CD4-positive, alpha-beta T cell treated with Interleukin-15 for 1 hour (primary cell): ENCODE measurements around the gene THADA.
"Not testable (repeated sequence)": the region's sequence is repeated elsewhere in the genome, so short reads cannot be mapped to it uniquely, and the experiment has no call there.

Source experiments
- DNase-seq: peaks from one replicate; pipeline ENCODE4 v3.0.0-alpha.2; 2020

THADA gene

DNA sequence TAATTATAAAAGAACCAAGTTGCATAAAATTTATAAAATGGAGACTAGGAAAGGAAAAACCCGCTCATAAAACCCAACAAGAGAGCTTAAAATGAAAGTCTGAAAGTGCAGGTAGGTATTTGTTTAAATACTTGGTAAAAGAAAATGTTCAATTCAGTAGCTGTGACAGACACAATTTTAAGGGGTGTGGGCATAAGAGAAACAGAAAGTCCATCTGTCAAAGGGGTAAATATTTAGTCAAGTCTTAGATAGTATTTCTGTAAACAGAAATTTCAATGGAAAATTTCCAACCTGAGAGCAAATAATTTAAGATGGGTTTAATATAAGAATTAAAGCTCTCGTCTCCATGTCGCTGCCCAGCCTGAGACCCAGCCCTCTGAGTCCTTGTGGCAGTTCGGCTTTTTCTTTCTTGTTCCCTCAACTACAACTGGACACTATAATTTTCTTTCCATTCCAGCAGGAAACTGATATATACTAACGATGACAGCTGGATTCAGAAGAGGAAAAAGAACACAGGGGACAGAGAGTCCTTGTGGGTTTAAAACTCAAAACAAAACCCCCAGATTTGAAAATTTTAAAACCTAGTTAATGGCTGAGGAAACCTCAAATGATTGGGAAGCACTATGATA lies 281.4 kb downstream of the THADA start:
- DNase-seq: no peak

- no peak for DNase-seq
Measured at GRCh38 chr2:43313642-43314017, 282.2 kb downstream of the THADA start.

DNA sequence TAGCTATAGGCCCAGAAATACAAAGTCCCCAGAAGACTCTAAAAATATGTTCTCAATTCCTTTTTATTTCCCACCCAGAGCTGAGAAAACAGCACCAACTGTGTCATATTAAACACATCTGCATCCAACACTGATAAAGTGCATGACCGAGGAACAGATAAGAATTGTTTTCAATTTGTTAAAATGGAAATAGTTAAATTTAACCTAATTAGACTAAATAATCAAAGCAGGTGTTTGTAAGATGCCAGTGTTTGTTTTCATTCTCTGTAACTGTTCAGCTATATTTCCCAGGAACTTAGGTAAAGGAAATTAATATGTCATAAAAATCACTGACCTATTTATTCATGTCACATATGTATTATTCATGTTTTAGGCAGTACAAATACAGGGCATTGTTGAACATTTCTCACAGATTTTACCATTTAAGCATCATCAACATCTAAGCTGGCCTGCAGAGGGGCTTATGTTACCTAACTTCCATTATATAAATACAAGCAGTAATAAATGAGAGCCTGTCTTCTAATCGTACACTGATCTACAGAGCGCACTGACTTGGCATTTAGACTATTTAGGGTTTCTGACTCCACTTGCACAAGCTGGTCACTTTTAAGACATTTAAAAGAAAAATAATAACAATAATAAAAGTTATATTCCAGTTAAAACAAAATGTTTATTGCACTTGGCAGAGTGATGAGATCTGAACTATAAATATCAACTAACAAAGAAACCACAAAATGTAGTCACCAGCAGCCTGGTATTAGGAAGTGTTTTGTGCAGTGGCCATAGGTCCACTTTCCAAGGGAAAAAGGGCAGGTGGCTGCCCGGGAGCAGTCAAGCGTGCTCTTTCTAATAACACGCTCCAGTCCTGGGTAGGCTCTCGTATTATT lies 282.8 kb downstream of the THADA start:
- no peak for DNase-seq

- DNase-seq: no peak
Measured at GRCh38 chr2:43311276-43311675, 284.6 kb downstream of the THADA start.

- no peak for DNase-seq
Measured at GRCh38 chr2:43309935-43310334, 285.9 kb downstream of the THADA start.

- no peak for DNase-seq
Measured at GRCh38 chr2:43307973-43308372, 287.9 kb downstream of the THADA start.

DNA sequence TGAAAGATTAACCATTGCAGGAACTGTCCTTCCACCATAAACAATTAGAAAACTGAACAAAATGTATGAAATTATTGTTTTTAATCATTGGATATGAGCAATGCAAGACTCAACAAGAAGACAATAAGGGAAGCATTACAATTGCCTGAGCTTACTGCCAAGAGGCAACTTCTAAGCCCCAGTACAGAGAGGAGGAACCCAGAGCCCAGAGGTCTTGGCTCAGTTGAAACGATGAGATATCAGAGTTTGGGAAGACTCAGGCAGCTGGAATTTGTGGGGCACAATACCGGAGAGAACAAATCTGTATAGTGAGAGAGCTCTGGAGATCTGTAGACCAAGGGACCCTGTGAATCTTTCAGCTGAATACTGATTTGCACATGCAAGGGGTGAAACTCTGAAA lies 288.8 kb downstream of the THADA start:
- DNase-seq: no peak

DNA sequence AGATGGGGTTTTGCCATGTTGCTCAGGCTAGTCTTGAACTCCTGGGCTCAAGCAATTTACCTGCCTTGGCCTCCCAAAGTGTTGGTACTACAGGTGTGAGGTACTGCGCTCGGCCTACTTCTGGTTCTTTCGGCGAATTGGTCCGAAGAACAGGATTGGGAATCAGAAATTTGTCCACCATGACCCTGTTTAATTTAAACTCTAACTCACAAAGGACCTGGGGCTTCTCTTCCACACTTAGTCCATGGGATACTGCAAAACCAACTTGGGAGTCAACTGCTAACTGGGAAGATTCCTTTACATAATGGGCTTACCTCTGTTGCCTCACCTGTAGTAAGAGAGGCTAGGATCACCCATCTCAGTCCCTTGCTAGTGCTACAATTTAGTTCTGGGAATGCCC lies 289.6 kb downstream of the THADA start:
- DNase-seq: no peak

- peak; percentile 72 for DNase-seq
Measured at GRCh38 chr2:43305517-43305916, 290.3 kb downstream of the THADA start.

DNA sequence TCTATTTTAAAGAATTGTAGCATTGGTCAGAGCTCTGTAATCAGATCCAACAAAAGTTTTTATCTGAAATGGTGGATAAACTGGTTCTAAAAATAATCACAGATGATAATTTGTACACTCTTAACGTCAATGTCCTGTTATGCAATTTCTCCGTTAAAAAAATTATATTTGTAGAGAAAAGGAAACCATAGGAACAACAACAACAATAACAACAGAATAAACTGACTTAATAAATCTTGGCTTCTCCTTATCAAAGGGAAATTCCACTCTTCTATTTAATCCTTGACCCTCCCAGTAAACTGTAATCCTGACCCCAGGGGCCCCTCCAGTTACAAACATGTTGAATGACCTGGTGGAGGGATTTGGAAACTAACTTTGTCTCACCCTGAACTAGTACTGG lies 290.8 kb downstream of the THADA start:
- peak; percentile 37 for DNase-seq

GRCh38 chr2:43303889-43304288 lies 291.9 kb downstream of the THADA start:
- no peak for DNase-seq

GRCh38 chr2:43302961-43303494 lies 292.8 kb downstream of the THADA start:
- DNase-seq: no peak

- DNase-seq: no peak
Measured at GRCh38 chr2:43302182-43302960, 293.5 kb downstream of the THADA start.

DNA sequence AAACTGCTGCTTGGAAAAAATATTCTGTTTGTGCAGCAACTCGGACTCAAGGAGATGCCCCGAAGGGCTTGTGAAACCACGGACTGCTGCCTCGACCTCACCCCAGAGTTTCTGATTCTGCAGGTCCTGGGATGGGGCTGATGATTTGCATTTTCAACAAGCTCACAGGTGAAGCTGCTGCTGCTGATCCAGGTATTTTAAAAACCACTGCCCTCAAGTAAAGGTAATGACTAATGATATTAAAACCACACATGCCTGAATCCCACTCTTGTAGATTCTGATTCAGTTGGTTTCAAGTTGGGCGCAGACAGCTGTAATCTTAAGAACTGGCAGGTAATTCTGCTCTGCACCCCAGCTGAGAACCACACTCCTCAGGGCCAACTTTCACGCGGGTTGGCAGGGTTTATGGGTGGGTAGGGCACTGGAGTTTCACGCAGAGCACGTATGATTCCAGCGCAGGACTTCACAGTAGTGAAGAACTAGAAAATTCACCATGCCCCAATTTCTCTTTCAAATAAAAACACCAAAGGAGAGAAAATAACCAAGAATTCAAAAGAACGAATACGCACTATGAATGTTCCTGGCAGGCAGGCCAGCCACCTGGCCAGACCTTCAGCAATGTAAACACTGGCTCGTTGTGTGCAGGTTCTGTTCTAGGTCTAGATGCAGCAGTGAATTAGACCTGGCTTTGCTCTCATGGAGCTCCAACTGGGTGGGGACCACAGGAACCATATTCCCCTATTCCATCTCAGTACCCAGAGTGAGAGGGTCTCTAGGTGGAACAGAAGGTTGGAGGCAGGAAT lies 294.9 kb downstream of the THADA start:
- DNase-seq: no peak

DNA sequence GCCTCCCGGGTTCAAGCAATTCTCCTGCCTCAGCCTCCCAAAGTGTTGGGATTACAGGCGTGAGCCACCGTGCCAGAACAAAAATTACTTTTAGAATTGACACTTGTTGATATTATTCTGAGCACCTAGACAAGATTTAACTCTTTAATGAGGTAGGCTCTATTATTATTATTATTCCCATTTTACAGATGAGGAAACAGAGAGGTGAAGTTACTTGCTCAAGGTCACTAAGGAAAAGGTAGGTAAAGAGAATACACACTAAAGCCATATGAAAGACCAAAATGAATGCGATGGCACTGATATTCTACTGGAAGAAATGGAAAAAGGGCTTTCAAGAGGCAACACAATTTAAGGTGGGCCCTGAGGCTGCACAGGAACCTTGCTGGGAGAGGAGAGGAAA lies 295.6 kb downstream of the THADA start:
- no peak for DNase-seq

GRCh38 chr2:43298500-43298899 lies 297.3 kb downstream of the THADA start:
- DNase-seq: no peak

DNA sequence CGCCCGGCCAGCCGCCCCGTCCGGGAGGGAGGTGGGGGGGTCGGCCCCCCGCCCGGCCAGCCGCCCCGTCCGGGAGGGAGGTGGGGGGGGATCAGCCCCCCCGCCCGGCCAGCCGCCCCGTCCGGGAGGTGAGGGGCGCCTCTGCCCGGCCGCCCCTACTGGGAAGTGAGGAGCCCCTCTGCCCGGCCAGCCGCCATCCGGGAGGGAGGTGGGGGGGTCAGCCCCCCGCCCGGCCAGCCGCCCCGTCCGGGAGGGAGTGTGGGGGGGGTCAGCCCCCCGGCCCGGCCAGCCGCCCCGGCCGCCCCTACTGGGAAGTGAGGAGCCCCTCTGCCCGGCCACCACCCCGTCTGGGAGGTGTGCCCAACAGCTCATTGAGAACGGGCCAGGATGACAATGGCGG lies 298.1 kb downstream of the THADA start:
- DNase-seq: not testable (repeated sequence)

GRCh38 chr2:43294973-43295603 lies 300.8 kb downstream of the THADA start:
- no peak for DNase-seq

- DNase-seq: peak; percentile 71
Measured at GRCh38 chr2:43293744-43294695, 301.8 kb downstream of the THADA start.

DNA sequence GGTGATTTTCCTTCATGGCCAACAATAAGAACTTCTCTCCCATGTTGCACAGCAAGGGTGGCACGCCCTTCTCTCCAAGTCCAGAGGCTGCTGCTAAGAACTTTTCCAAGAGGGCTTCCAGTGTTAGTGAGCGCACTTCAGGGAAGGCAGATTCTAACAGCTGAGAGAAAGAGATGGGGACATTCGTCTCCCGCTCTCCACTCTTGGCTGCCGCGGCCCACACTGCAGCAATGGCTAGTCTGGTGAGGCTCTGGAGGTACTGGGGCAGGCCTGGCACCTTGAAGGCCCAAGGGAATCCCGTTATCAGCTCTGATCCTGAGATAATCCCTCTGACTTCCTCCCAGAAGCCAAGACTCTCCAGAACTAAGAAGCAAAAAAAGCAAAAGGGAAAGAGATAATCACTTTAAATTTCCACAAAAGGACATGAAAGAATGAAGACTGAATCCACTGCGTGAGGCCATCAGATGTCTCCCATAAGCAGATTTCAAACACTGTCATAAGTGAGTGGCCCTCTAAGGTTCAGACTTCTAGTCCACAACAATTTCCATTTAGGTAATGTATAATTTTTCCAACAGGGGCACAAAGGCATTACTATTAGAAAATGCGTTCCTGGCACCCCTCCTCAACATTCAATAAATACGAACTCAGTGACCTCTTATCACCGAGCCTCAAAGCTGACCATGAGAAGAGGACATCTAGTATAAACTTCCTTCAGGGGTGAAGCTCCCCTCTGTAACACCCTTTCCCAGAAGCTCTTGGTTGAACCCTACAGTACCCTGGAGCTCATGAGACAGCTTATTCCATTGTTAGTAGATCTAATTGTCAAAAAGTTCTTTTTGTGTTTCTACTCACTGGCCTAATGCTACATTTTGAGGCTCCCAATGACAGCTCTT lies 302.7 kb downstream of the THADA start:
- DNase-seq: no peak
